Activated CD8-positive, alpha-beta T cell treated with anti-CD3 and anti-CD28 coated beads for 36 hours (primary cell): ENCODE data around the gene GPR31. TPM values are rescaled to one million over a fixed set of nuclear protein-coding genes. Genes with fewer than 3 reads are reported as not detected.

Source experiments
- ATAC-seq: fragments of 200-7000 bp; cut with Tn5 transposase; one replicate; pipeline ENCODE4 v1.10.0; 2021; ENCODE audit warnings: mild to moderate bottlenecking, moderate library complexity
- CTCF ChIA-PET: fragments of 350-600 bp; sonication (Branson Sonifier 250); formaldehyde crosslinking; loops from one replicate; lab custom pipeline; 2021; ENCODE audit warnings: antibody characterized with exemption; lab: Charles Lee
- POLR2A ChIA-PET: fragments of 350-600 bp; sonication (Branson Sonifier 250); formaldehyde crosslinking; loops from one replicate; lab custom pipeline; 2021; ENCODE audit warnings: antibody characterized with exemption; lab: Charles Lee
- DNase-seq: peaks from one replicate; pipeline ENCODE4 v3.0.0-alpha.2; 2020
- H3K27ac Mint-ChIP-seq: one replicate; pipeline ENCODE4 v1.8.0; 2021; ENCODE audit warnings: mild to moderate bottlenecking, mixed read lengths
- H3K27me3 Mint-ChIP-seq: one replicate; pipeline ENCODE4 v1.8.0; 2021; ENCODE audit warnings: mixed read lengths
- H3K36me3 Mint-ChIP-seq: one replicate; pipeline ENCODE4 v1.8.0; 2021; ENCODE audit warnings: low read depth, mixed read lengths
- H3K4me1 Mint-ChIP-seq: one replicate; pipeline ENCODE4 v1.8.0; 2021; ENCODE audit warnings: low read depth, mixed read lengths
- H3K4me3 Mint-ChIP-seq: one replicate; pipeline ENCODE4 v1.8.0; 2021; ENCODE audit warnings: mild to moderate bottlenecking, moderate library complexity, mixed read lengths
- H3K9me3 Mint-ChIP-seq: one replicate; pipeline ENCODE4 v1.8.0; 2021; ENCODE audit warnings: mixed read lengths
- intact Hi-C: fragments of 100-400 bp; cut with micrococcal nuclease; formaldehyde crosslinking; loops from one replicate; pipeline ENCODE4 v1.10.0; 2022
- total RNA-seq, 2 experiments: library from RNA; stranded (reverse); gene quantifications; one replicate each; pipeline ENCODE4 v1.2.3, GENCODE V29; 2021
- TF ChIP-seq, protein P1 (sequence below): fragments of 200-600 bp; IDR thresholded peaks from one replicate; pipeline ENCODE4 v1.8.0; 2022; ENCODE audit warnings: antibody characterized with exemption, mild to moderate bottlenecking

Gene GPR31
- total RNA-seq, 2 experiments from 2014 or later = not detected

- H3K27ac Mint-ChIP-seq = no peak overlapping the region
- H3K9me3 Mint-ChIP-seq = no peaks in the 10 kb centered on the region
Measured at GRCh38 chr6:167127785-167128531, 29.8 kb downstream of the GPR31 start.

DNA sequence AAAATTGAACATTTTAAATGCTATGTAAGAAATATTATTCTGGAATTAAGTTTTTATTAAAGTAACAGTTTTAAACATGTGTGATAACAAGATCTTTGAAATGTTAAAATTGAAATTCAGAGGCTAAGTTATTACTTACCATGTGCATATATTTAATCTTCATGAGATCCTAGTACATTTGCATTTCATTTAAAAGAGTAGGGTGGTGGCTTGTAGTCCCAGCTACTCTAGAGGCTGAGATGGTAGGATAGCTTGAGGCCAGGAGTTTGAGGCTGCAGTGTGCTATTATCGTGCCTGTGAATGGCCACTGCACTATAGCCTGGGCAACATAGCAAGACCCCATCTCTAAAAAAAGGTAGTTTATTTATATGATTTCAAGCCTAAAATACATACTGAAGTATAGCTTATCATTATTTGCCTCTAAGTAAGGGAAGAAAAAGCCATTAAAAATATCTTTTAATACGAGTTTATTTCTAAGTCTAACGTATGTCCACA lies 31.9 kb downstream of the GPR31 start:
- no peaks in the 10 kb centered on the region for H3K36me3 Mint-ChIP-seq
- ChIA-PET POLR2A (no interaction called here), CTCF (no interaction called here)
- TF ChIP-seq, protein P1, sequence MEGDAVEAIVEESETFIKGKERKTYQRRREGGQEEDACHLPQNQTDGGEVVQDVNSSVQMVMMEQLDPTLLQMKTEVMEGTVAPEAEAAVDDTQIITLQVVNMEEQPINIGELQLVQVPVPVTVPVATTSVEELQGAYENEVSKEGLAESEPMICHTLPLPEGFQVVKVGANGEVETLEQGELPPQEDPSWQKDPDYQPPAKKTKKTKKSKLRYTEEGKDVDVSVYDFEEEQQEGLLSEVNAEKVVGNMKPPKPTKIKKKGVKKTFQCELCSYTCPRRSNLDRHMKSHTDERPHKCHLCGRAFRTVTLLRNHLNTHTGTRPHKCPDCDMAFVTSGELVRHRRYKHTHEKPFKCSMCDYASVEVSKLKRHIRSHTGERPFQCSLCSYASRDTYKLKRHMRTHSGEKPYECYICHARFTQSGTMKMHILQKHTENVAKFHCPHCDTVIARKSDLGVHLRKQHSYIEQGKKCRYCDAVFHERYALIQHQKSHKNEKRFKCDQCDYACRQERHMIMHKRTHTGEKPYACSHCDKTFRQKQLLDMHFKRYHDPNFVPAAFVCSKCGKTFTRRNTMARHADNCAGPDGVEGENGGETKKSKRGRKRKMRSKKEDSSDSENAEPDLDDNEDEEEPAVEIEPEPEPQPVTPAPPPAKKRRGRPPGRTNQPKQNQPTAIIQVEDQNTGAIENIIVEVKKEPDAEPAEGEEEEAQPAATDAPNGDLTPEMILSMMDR = no peak
- no peaks in the 10 kb centered on the region for H3K27me3 Mint-ChIP-seq
- ATAC-seq = no peak
- peaks cover 26% of the 10 kb centered on the region for H3K4me1 Mint-ChIP-seq
- H3K27ac Mint-ChIP-seq = no peak overlapping the region
- H3K9me3 Mint-ChIP-seq = no peaks in the 10 kb centered on the region
- H3K4me3 Mint-ChIP-seq = no peak overlapping the region
- intact Hi-C loops = no loop called here
- no peak for DNase-seq

More at GRCh38 chr6:167127785-167128531, 29.8 kb downstream of the GPR31 start:
- CTCF ChIA-PET = interaction anchor here (1.3 kb wide), 1 partner anchor 340 kb away, joined by 3 read pairs; no protein-coding TSS in a partner anchor
- no peaks in the 10 kb centered on the region for H3K36me3 Mint-ChIP-seq
- ATAC-seq = no peak
- intact Hi-C loops = no loop called here
- H3K4me1 Mint-ChIP-seq = peaks cover 14% of the 10 kb centered on the region
- POLR2A ChIA-PET = no interaction called here
- no peaks in the 10 kb centered on the region for H3K27me3 Mint-ChIP-seq
- no peak for DNase-seq
- TF ChIP-seq, protein P1 = no peak
- H3K4me3 Mint-ChIP-seq = no peak overlapping the region

DNA sequence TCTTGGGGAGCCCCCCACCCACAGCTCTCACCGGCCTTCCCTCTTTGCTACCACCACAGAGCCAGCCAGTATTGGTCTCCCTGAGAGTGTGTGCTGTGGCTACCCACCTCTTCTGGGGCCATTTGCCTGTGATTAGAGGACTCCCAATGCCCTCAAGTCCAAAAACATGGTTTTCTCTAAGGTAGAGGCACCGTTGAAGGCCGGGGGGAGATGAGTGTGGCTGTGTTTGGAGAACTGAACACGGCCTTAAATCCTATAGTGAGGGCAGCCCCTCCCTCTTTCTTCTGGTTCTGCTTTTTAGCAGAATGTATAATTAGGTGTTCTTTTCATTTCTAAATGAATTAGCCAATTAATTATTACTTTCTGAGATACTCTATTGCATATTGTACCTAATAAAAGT lies 32.4 kb downstream of the GPR31 start:
- H3K9me3 Mint-ChIP-seq = no peaks in the 10 kb centered on the region
- no peak overlapping the region for H3K4me3 Mint-ChIP-seq
- no peaks in the 10 kb centered on the region for H3K36me3 Mint-ChIP-seq
- ATAC-seq (no peak), DNase-seq (no peak)
- peaks cover 28% of the 10 kb centered on the region for H3K4me1 Mint-ChIP-seq
- TF ChIP-seq, protein P1 = no peak
- intact Hi-C loops = no loop called here
- POLR2A ChIA-PET = no interaction called here
- no peaks in the 10 kb centered on the region for H3K27me3 Mint-ChIP-seq
- H3K27ac Mint-ChIP-seq = no peak overlapping the region
- CTCF ChIA-PET = no interaction called here

DNA sequence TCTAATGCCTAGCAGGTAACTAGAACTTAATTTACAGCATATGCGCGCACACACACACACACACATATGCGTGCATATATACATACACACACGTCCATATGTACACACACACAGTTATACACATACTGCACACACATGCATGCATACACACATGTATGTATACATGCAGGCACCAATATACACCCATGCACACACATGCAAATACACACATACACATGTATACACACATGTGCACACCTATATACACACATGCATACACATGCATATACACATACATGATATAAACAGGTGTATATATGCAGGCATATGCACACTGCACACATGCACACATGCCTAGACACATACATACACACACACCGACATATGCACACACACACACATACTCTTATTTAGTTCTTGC lies 33.0 kb downstream of the GPR31 start:
- Mint-ChIP-seq H3K27me3 (no peaks in the 10 kb centered on the region), H3K27ac (no peak overlapping the region), H3K4me3 (no peak overlapping the region), H3K36me3 (no peaks in the 10 kb centered on the region), H3K4me1 (peaks cover 29% of the 10 kb centered on the region), H3K9me3 (no peaks in the 10 kb centered on the region)
- ATAC-seq = no peak
- TF ChIP-seq, protein P1 = no peak
- DNase-seq = no peak
- intact Hi-C loops = no loop called here
- ChIA-PET POLR2A (no interaction called here), CTCF (interaction anchor here (0.7 to 2.0 kb wide), 2 partner anchors 162 to 350 kb away, joined by 3 to 7 read pairs; no protein-coding TSS in a partner anchor)
